OCI-LY7 (cell line): Measurements from ENCODE around the gene VPS39. TPM values are rescaled to one million over a fixed set of nuclear protein-coding genes. Genes with fewer than 3 reads are reported as not detected.

Source experiments
- BruUV-seq: library from RNA; stranded (reverse); fragments of 400-500 nt; replicated peaks from 2 replicates; lab custom pipeline; 2021; lab: Mats Ljungman, UMichigan
- CTCF ChIA-PET: fragments of 300-600 bp; sonication (Branson Sonifier 250); formaldehyde crosslinking; loops from one replicate; lab custom pipeline; 2022; ENCODE audit warnings: antibody characterized with exemption; ENCODE audit not compliant: unreplicated experiment; lab: Charles Lee
- POLR2A ChIA-PET: fragments of 300-600 bp; sonication (Branson Sonifier 250); formaldehyde crosslinking; loops from one replicate; lab custom pipeline; 2022; ENCODE audit warnings: antibody characterized with exemption; lab: Charles Lee
- DNase-seq: peaks from one replicate; pipeline ENCODE4 v3.0.0-alpha.2; 2015; ENCODE audit warnings: low spot score
- H2AFZ ChIP-seq: fragments of 200-600 bp; sonication (generic), shearing (Covaris generic); 2 replicates; pipeline ENCODE4 v1.6.1; 2014; ENCODE audit warnings: mild to moderate bottlenecking, antibody characterized with exemption, low read length, moderate library complexity
- H3K27ac ChIP-seq: fragments of 200-600 bp; sonication (generic); 2 replicates; pipeline ENCODE4 v1.5.1; 2014; ENCODE audit warnings: mixed run types, low read depth, mild to moderate bottlenecking, moderate library complexity, low read length, inconsistent platforms; ENCODE audit not compliant: poor library complexity, severe bottlenecking
- H3K36me3 ChIP-seq: fragments of 200-600 bp; sonication (generic); 2 replicates; pipeline ENCODE4 v1.6.1; 2014; ENCODE audit warnings: mild to moderate bottlenecking, antibody characterized with exemption, low read length, moderate library complexity, mixed read lengths; ENCODE audit not compliant: insufficient read depth
- H3K4me1 ChIP-seq: fragments of 200-600 bp; sonication (generic); 2 replicates; pipeline ENCODE4 v1.5.1; 2014; ENCODE audit warnings: mild to moderate bottlenecking, low read length; ENCODE audit not compliant: insufficient read depth, poor library complexity, severe bottlenecking
- H3K4me2 ChIP-seq: fragments of 200-600 bp; sonication (generic); 2 replicates; pipeline ENCODE4 v1.6.1; 2014; ENCODE audit warnings: mild to moderate bottlenecking, low read length
- H3K4me3 ChIP-seq: fragments of 200-600 bp; sonication (generic); 2 replicates; pipeline ENCODE4 v1.5.1; 2014; ENCODE audit warnings: mild to moderate bottlenecking, low read depth, low read length; ENCODE audit not compliant: poor library complexity, severe bottlenecking
- H3K79me2 ChIP-seq: fragments of 200-600 bp; sonication (generic); 2 replicates; pipeline ENCODE4 v1.6.1; 2016; ENCODE audit warnings: low read depth, mild to moderate bottlenecking, low read length, moderate library complexity, mixed read lengths; ENCODE audit not compliant: insufficient read depth
- H3K9me2 ChIP-seq: fragments of 200-600 bp; sonication (generic); 2 replicates; pipeline ENCODE4 v1.6.1; 2016; ENCODE audit warnings: mild to moderate bottlenecking, low read length, mixed read lengths; ENCODE audit not compliant: insufficient read depth
- H3K9me3 ChIP-seq: fragments of 200-600 bp; sonication (generic); 2 replicates; pipeline ENCODE4 v1.6.1; 2014; ENCODE audit warnings: mild to moderate bottlenecking, mixed run types, low read length, mixed read lengths
- H4K20me1 ChIP-seq: fragments of 200-600 bp; sonication (generic); 2 replicates; pipeline ENCODE4 v1.6.1; 2014; ENCODE audit warnings: mild to moderate bottlenecking, antibody characterized with exemption, low read length, moderate library complexity, mixed read lengths; ENCODE audit not compliant: insufficient read depth
- EZH2phosphoT487 ChIP-seq: fragments of 200-600 bp; sonication (generic); IDR thresholded peaks from 2 replicates; pipeline ENCODE4 v1.6.1; 2018; ENCODE audit warnings: low read depth, borderline replicate concordance, mild to moderate bottlenecking, mixed run types, antibody characterized with exemption, low read length, moderate library complexity, mixed read lengths
- intact Hi-C: fragments of 100-400 bp; cut with micrococcal nuclease; formaldehyde crosslinking; loops from one replicate; pipeline ENCODE4 v1.10.0; 2022; ENCODE audit not compliant: unreplicated experiment
- total RNA-seq, 2 experiments: library from RNA; depleted of rRNA in 1 of 2; stranded (reverse); fragments of >200 nt in 1 of 2; shearing (Covaris generic) in 1 of 2; gene quantifications; 2 replicates each; pipeline ENCODE4 v1.2.3, GENCODE V29; 2014 to 2022
- TF ChIP-seq, protein P1 (sequence below): fragments of 200-600 bp; sonication (generic); conservative IDR thresholded peaks from 2 replicates; pipeline ENCODE4 v1.5.1; 2014; ENCODE audit warnings: mild to moderate bottlenecking, antibody characterized with exemption, low read length, moderate library complexity, mixed read lengths

VPS39 gene
- total RNA-seq, 2 experiments from 2014 or later, result 25.1 to 60.5 TPM

- no peak overlapping the region for H3K4me2 ChIP-seq
- no TSS peak for BruUV-seq
Measured at GRCh38 chr15:42203891-42204290, 4.2 kb downstream of the VPS39 start.

DNA sequence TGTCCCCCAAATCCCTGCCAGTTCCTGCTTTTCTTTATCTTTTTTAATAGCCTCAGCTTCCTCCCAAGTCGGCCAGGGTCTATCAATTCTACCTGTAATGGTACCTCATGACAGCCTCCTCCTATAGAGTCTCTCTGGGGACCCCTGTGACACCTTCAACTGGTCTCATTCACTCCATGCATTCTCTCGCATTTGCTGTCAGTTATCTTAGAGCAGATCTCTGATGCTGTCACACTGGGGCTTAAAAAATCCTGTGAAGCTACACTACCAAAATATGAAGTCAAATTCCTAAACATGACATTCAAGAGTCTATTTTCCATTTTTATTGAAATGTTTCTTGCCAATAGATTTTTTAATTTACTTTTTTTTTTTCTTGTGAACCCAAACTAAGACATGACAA, 5.5 kb downstream of the VPS39 start:
- no peaks in the 10 kb centered on the region for H4K20me1 ChIP-seq
- CTCF ChIA-PET, result no interaction called here
- H3K9me2 ChIP-seq, result no peaks in the 10 kb centered on the region
- no peak for TF ChIP-seq EZH2phosphoT487
- TF ChIP-seq, protein P1, sequence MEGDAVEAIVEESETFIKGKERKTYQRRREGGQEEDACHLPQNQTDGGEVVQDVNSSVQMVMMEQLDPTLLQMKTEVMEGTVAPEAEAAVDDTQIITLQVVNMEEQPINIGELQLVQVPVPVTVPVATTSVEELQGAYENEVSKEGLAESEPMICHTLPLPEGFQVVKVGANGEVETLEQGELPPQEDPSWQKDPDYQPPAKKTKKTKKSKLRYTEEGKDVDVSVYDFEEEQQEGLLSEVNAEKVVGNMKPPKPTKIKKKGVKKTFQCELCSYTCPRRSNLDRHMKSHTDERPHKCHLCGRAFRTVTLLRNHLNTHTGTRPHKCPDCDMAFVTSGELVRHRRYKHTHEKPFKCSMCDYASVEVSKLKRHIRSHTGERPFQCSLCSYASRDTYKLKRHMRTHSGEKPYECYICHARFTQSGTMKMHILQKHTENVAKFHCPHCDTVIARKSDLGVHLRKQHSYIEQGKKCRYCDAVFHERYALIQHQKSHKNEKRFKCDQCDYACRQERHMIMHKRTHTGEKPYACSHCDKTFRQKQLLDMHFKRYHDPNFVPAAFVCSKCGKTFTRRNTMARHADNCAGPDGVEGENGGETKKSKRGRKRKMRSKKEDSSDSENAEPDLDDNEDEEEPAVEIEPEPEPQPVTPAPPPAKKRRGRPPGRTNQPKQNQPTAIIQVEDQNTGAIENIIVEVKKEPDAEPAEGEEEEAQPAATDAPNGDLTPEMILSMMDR, result no peak
- H3K79me2 ChIP-seq, result peaks cover 10% of the 10 kb centered on the region; the same call in 1 of the 2 replicates
- no TSS peak for BruUV-seq
- no peak overlapping the region for H3K27ac ChIP-seq
- no peak overlapping the region for H3K4me3 ChIP-seq
- H3K9me3 ChIP-seq, result no peaks in the 10 kb centered on the region
- POLR2A ChIA-PET, result no interaction called here
- H2AFZ ChIP-seq, result no peak overlapping the region
- intact Hi-C loops, result loop anchor here (10.0 kb wide), 1 partner anchor 272 kb away; no protein-coding TSS in a partner anchor
- peaks cover 14% of the 10 kb centered on the region; the same call in 1 of the 2 replicates for H3K36me3 ChIP-seq
- DNase-seq, result no peak
- no peak overlapping the region for H3K4me2 ChIP-seq
- peaks cover 11% of the 10 kb centered on the region for H3K4me1 ChIP-seq

More at GRCh38 chr15:42203891-42204290, 4.2 kb downstream of the VPS39 start:
- Histone ChIP-seq H3K4me1 (peaks cover 18% of the 10 kb centered on the region), H2AFZ (no peak overlapping the region), H3K36me3 (peaks cover 10% of the 10 kb centered on the region), H4K20me1 (no peaks in the 10 kb centered on the region), H3K9me2 (no peaks in the 10 kb centered on the region), H3K27ac (no peak overlapping the region), H3K4me3 (no peak overlapping the region), H3K79me2 (peaks cover 13% of the 10 kb centered on the region; the same call in 1 of the 2 replicates), H3K9me3 (no peaks in the 10 kb centered on the region; the same call in 1 of the 2 replicates)
- CTCF ChIA-PET, result no interaction called here
- POLR2A ChIA-PET, result no interaction called here
- intact Hi-C loops, result loop anchor here (10.0 kb wide), 1 partner anchor 271 kb away; no protein-coding TSS in a partner anchor
- DNase-seq, result no peak
- no peak for TF ChIP-seq EZH2phosphoT487
- TF ChIP-seq, protein P1, result no peak

DNA sequence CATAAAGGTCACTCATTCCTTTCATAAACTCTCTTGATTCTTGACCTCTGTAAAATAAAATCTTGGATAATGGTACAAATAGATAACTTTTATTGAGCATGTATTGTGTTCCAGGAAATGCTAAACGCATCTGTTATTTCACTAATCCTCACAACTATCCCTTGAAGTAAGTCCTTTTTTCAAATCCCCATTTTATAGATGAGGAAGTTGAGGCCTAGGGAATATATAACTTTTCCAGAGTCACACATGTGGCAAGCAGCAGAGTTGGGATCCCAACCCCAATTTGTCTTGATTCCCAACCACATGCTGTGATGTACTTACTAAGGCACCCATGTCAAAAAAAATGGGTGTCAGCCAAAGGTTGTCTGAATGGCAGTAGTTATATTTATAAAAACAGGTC, 6.3 kb downstream of the VPS39 start:
- intact Hi-C loops, result loop anchor here (10.0 kb wide), 1 partner anchor 273 kb away; no protein-coding TSS in a partner anchor
- H3K9me3 ChIP-seq, result no peaks in the 10 kb centered on the region
- H4K20me1 ChIP-seq, result no peaks in the 10 kb centered on the region
- H3K79me2 ChIP-seq, result peaks cover 1% of the 10 kb centered on the region; the same call in 1 of the 2 replicates
- DNase-seq, result no peak
- CTCF ChIA-PET, result no interaction called here
- TF ChIP-seq, protein P1, result no peak
- no peak for TF ChIP-seq EZH2phosphoT487
- BruUV-seq, result no TSS peak
- H3K9me2 ChIP-seq, result no peaks in the 10 kb centered on the region
- peaks cover 19% of the 10 kb centered on the region for H3K36me3 ChIP-seq
- no peak overlapping the region for H3K4me3 ChIP-seq
- POLR2A ChIA-PET, result no interaction called here
- H3K4me2 ChIP-seq, result no peak overlapping the region
- H3K4me1 ChIP-seq, result peaks cover 5% of the 10 kb centered on the region
- no peak overlapping the region for H3K27ac ChIP-seq
- H2AFZ ChIP-seq, result no peak overlapping the region
